DMS79 (cell line): ENCODE data around the gene ESPL1.

ENCODE experiments used
- DNase-seq: peaks from one replicate; lab custom pipeline; 2025; lab: John Stamatoyannopoulos, UW

Gene ESPL1

GRCh38 chr12:53267999-53268629, at the start of gene ESPL1:
ESPL1 (plus strand) TSS chr12:53268299; CDS start chr12:53268767, 468 bp downstream.
- DNase-seq, result peak; percentile 2

GRCh38 chr12:53218551-53219291, 49.4 kb upstream of the ESPL1 start:
- no peak for DNase-seq

- no peak for DNase-seq
Observed at GRCh38 chr12:53219292-53219955, 48.7 kb upstream of the ESPL1 start.

DNA sequence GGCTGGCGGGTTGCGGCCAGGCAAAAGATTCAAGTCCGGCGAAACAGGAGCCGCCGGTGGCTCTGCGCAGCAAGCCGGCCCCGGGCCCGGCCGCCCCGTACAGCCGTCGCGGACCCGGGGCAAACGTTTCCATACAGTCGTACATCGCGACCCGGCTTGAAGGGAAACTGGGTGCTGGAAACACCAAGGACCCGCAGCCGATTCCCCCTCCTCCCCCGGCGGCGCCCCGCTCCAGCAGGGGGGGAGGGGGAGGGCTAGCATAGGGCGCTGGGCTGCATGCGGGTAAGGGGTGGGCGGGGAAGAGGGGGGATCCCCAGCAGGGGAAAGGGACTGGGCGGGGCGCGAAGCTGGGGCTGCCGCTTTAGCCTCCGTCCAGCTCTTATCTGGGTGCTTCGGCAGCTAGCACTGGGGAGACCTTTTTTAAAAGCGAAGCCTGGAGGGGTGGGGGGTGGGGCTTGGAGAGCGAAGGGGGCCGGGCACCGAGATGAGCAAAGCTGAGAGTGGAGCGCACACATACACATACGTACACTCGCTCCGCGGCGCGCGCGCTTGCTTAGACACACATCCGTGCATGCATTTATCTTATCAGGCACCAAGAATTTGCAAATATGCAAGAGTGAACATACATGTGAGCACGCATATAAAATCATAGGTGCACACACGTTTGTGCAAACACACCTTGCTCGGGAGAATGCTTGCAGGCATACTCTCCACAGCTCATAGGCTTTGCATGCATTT, 48.0 kb upstream of the ESPL1 start:
- no peak for DNase-seq

DNA sequence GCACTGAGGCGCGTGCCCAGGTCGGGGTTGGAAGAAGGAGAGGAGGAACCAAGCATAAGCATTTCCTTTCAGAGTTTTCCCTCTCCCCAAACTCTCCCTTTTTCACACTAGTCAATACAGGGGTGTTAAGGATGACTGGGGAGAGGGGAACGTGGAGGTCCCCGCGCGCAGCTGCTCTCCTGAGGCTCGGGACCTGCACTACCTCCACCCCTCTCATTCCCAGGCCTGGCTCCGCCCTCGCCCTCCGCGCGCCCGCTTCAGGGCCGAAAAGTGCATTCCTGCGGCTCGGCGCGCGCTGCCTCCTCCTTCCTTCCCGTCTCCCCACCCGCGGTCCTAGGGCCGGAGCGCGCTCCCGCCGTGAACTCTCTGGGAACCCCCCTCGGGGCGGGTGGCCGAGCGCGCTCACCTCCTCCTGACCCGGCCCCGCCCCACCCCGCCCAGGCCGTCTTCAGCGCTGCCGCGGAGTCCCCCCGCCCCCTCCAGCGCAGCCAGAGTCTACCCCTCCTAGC, 47.4 kb upstream of the ESPL1 start:
- DNase-seq, result peak; percentile 61

- no peak for DNase-seq
Observed at GRCh38 chr12:53221203-53222080, 46.7 kb upstream of the ESPL1 start.

DNA sequence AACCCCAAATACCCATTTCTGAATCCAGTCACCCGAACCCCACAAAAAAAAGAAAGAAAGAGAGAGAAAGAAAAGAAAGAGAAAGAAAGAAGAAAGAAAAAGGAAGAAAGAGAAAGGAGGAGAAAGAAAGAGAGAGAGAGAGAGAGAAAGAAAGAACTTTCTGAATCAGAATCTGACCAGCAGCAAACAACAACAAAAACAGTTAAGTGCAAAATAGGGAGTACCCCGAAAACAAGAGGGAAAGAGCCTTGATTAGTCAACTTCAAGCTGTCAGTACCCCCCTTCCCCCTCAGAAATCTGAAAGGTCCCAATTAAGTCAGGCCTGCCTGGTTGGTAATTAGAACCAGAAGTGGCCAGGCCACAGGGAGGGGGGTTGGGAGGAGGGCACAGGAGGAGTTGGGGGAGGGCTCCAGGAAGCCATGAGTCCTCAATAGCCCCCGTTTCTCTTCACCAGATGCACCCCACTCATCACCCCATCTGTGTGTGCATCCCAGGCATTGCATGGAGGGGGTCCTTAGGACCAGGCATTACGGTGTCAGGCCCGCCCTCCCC, 45.9 kb upstream of the ESPL1 start:
- DNase-seq, result no peak

DNA sequence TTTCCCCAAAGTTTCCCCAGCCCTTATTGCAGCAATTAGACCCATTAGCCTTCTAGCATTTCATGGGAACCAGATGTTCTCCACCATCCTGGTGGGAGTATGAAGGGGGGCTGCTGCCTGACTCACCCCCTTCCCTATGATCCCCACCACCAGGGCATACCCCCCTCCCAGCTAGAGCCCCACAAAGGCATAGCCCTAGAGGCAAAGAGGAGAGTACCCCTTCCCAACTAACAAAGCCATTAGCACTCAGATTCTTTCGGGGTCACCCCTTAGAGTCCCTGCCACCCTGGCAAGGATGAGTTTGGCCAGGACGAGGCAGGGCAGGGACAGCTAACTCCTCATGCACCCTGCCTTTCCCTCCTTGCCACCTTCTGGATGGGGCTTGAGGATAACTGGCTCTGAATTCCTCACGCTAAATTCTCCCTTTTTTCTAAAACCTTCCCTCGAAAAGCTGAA, 45.3 kb upstream of the ESPL1 start:
- no peak for DNase-seq

GRCh38 chr12:53223389-53224060, 44.6 kb upstream of the ESPL1 start:
- no peak for DNase-seq

GRCh38 chr12:53224061-53224896, 43.8 kb upstream of the ESPL1 start:
- no peak for DNase-seq

GRCh38 chr12:53224897-53225634, 43.0 kb upstream of the ESPL1 start:
- DNase-seq, result no peak

DNA sequence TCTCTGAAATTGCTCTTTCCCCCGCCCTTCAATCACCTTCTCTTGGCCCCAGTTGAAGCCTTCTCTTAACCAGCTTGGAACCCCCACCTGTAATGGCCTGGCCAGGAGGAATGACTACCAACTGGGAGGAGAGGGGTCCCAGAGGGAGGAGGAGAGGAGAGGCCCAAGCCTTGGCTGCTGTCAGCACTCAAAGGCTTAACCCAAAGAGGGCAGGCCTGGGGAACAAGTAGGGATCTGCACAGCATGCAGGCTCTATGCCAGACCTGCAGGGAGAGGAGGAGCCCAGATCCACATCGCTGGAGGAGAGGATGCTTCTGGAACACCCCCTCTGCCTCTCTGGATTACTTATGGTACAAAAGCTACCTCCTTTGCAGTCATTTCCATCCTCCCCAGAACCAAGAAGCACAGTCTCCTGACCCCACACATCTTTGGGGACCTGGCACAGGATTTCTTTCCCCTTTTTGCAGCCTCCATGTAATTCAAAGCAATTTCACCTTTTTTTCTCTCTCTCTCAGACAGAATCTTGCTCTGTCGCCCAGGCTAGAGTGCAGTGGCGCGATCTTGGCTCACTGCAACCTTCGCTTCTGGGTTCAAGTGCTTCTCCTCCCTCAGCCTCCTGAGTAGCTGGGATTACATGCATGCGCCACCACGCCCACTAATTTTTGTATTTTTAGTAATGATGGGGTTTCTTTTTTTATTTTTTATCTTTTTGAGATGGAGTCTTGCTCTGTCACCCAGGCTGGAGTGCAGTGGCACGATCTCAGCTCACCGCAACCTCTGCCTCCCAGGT, 42.3 kb upstream of the ESPL1 start:
- DNase-seq, result no peak

GRCh38 chr12:53226815-53227214, 41.3 kb upstream of the ESPL1 start:
- no peak for DNase-seq

DNA sequence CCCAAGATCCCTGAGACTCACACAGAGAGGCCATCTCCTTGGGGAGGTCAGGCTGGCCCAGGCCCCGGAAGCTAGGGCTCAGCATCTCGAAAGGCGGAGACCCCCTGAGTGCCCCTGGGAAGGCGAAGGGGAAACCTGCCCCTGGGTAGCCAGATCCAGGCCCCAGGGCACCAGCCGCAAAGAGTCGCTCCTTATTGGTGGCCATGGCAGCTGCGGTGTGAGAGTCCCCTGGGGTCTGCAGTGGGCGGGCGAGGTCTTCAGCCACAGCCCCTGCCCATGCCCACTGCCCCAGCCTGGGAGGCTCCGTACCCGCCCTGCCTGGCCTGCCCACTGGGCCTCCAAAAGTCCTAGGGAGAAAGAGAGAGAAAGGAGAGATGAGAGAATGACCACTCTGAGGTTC, 40.8 kb upstream of the ESPL1 start:
- DNase-seq, result no peak

- DNase-seq, result no peak
Observed at GRCh38 chr12:53227836-53228235, 40.3 kb upstream of the ESPL1 start.

DNA sequence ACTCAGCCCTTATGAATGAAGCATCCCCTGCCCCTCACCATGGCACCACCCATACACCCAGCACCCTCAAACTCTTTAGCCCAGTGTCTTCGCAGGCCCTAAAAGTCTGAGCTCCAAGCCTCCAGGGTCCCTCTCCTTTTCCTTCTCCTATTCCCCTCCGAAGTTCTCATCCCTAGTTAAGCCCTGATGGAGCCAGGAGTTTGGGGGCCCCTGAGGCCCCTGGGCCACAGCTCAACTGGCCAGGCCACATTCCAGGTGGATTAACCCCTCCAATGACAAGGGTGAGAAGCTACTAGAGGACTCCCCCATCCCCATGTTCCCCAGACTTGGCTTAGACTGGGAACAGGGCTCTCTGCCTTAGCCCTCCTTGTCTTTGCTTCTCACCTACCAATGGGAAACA, 38.6 kb upstream of the ESPL1 start:
- DNase-seq, result no peak

GRCh38 chr12:53230108-53230845, 37.8 kb upstream of the ESPL1 start:
- no peak for DNase-seq
